M059J (cell line): ENCODE measurements around the gene SMIM14. TPM values are rescaled to one million over a fixed set of nuclear protein-coding genes. Genes with fewer than 3 reads are reported as not detected.

ENCODE experiments used
- DNase-seq: peaks from one replicate; pipeline ENCODE4 v3.0.0-alpha.2; 2012; ENCODE audit warnings: low read depth
- total RNA-seq: library from RNA; depleted of rRNA; stranded (reverse); fragments of >200 nt; shearing (Covaris generic); gene quantifications from 2 replicates; pipeline ENCODE4 v1.2.3, GENCODE V29; 2014; rRNA removed

SMIM14 gene
- total RNA-seq, 1 experiment from 2014 or later, result 38.5 TPM

GRCh38 chr4:39502019-39502663 is 136.5 kb downstream of the SMIM14 start:
- peak; percentile 40 for DNase-seq

GRCh38 chr4:39498727-39499020 is 140.0 kb downstream of the SMIM14 start:
- DNase-seq, result no peak

- no peak for DNase-seq
Measured at GRCh38 chr4:39497909-39498726, 140.5 kb downstream of the SMIM14 start.

Other genes with a start within 250 kb of the SMIM14 start
- gene KLB, start 231.9 kb downstream of the SMIM14 start, total RNA-seq, result not detected in 2 replicates
- 1,320 and 3,545 TPM in 2 replicates for gene RPL9, start 179.9 kb downstream of the SMIM14 start, total RNA-seq
- 6.7 and 10.4 TPM in 2 replicates for gene LIAS, start 179.8 kb downstream of the SMIM14 start, total RNA-seq
- gene UGDH, start 111.4 kb downstream of the SMIM14 start, total RNA-seq, result 61.2 and 83.3 TPM in 2 replicates
- gene UBE2K, start 59.3 kb upstream of the SMIM14 start, total RNA-seq, result 20.1 and 28.1 TPM in 2 replicates